GM21576 (cell line): Measurements from ENCODE around the gene OCLN.
"Not testable (repeated sequence)": the region's sequence is repeated elsewhere in the genome, so short reads cannot be mapped to it uniquely, and the experiment has no call there.

Experiments used
- ATAC-seq: cut with Tn5 transposase; IDR thresholded peaks from one replicate; pipeline ENCODE4 v1.9.1; 2021; ENCODE audit warnings: mild to moderate bottlenecking, moderate library complexity; ENCODE audit not compliant: unreplicated experiment

The OCLN gene

DNA sequence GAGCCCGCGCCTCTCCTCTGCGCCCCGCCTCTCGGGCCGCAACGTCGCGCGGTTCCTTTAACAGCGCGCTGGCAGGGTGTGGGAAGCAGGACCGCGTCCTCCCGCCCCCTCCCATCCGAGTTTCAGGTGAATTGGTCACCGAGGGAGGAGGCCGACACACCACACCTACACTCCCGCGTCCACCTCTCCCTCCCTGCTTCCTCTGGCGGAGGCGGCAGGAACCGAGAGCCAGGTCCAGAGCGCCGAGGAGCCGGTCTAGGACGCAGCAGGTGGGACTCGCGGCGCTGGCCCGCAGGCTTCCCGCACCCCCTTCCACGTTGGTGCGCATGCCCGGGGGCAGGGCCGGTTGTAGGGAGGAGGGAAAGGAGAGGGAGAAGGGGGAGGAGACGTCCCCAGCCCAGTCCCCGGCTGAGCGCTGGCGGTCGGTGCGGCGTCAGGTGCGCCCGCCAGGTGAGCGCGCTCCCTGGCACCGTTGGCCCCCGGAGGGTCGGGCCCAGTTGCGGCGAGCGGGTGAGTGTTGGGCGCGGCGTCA, at the start of gene OCLN:
TSS of gene OCLN (plus strand) at position 400 of the 532 bp plus-strand sequence. CDS start 11,455 bp downstream, outside the sequence.
- ATAC-seq = peak; percentile 52

- ATAC-seq = no peak
These were observed 48.3 kb upstream of the OCLN start for GRCh38 chr5:69444127-69444754.

DNA sequence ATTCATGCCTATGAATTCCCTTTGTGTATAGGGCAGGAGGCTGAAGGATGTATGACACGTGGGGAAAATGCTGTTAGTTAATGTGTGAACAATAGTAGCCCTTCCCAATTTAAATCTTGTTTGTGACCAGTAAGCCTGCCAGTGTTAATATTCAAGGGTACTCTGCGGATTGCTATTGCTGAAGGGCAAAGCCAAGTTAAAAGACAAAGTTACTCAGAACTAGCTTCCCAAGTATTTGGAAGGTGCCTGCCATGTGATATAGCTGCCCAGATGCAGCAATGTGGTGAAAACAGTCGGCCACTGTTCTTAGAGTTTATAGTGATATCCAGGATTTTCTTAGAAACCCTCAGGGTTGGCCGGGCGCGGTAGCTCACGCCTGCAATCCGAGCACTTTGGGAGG, 43.1 kb upstream of the OCLN start:
- no peak for ATAC-seq

GRCh38 chr5:69450116-69450515, 42.5 kb upstream of the OCLN start:
- ATAC-seq = no peak

GRCh38 chr5:69450527-69450926, 42.1 kb upstream of the OCLN start:
- ATAC-seq = not testable (repeated sequence)

DNA sequence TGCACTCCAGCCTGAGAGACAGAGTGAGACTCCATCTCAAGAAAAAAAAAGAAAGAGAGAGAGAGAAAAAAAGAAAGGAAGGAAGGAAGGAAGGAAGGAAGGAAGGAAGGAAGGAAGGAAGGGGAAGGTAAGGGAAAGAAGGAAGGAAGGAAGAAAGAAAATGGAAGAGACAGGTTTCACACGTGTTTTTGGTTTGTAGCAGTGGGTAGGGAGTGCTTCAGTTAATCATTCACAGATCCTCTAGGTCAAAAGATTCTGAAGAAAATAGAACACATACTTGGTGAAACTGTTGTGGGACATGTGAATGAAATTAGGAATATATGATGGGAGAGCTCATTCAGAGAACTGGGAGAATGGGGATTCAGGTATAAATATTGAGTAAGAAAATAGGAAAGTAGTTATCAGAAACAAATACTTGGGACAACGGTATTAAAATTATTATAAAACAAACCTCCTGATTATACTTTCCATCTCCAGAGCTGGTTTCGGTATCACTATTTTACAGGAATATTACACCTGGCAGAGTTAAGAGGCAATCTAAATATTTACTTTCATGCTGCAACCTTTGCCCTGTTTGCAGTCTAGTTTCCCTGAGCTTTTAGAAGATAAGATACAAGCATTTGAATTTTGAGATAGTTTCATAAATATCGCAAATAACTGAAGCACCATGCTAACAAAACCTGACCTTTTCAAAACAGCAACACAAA, 40.5 kb upstream of the OCLN start:
- no peak for ATAC-seq

GRCh38 chr5:69453487-69453886, 39.1 kb upstream of the OCLN start:
- ATAC-seq = not testable (repeated sequence)

- ATAC-seq = no peak
These were observed 37.9 kb upstream of the OCLN start for GRCh38 chr5:69454460-69455249.

DNA sequence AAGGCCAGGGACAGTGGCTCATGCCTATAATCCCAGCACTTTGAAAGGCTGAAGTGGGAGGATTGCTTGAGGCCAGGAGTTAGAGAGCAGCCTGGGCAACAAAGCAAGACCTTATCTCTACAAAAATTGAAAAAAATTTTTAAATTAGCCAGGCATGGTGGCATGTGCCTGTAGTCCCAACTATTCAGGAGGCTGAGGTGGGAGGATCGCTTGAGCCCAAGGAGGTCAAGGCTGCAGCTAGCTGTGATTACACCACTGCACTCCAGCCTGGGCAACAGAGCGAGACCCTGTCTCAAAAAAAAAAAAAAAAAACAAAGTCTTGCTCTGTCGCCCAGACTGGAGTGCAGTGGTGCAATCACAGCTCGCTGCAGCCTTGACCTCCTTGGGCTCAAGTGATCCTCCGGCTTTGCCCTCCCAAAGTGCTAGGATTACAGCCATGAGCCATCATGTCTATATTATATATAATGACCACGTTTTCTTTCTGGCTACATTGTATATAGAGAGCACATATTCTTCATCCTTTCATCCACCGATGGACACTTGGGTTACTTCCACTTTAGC, 37.1 kb upstream of the OCLN start:
- not testable (repeated sequence) for ATAC-seq

- ATAC-seq = no peak
These were observed 30.4 kb upstream of the OCLN start for GRCh38 chr5:69462170-69462569.

DNA sequence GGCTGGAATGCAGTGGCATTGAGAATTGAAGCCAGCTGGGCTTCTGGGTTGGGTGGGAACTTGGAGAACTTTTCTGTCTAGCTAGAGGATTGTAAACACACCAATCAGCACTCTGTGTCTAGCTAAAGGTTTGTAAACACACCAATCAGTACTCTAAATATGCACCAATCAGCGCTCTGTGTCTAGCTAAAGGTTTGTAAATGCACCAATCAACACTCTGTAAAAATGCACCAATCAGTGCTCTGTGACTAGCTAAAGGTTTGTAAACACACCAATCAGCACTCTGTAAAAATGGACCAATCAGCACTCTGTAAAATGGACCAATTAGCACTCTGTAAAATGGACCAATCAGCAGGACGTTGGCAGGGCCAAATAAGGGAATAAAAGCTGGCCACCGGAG, 26.2 kb upstream of the OCLN start:
- not testable (repeated sequence) for ATAC-seq

DNA sequence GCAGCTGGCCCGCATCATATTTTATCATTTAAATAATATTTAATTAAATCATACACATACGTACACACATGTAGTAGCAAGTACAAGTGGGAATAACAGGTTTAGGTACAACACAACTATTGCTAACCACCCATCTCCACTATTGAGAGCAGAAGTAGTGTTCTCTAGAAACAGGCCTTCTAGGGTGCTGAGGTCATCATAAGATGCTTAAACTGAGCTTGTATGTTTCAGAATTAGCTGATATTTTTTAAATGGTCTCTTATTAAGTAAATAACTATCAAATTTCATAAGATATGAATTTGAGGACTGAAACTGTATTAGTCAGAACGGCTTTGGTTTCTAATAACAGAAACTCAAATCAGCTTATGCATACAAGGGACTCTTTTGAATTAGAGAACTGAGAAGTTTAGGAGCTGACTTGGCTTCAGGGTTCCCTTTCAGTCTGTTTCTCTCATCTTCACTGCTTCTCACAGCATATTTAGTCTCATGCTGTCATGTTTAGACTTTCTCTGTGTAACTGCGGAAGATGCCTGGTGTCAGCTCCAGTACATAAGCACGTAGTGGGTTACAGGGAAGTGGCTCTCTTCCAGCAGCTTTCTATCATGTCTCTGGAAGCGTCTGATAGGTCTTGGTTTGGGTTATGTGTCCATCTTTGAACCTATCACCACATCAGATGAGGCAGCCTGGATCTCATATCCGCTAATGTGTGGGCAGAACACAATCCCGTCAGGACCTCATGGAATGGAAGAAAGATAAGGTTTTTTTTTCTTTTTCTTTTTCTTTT, 25.0 kb upstream of the OCLN start:
- peak; percentile 95 for ATAC-seq

DNA sequence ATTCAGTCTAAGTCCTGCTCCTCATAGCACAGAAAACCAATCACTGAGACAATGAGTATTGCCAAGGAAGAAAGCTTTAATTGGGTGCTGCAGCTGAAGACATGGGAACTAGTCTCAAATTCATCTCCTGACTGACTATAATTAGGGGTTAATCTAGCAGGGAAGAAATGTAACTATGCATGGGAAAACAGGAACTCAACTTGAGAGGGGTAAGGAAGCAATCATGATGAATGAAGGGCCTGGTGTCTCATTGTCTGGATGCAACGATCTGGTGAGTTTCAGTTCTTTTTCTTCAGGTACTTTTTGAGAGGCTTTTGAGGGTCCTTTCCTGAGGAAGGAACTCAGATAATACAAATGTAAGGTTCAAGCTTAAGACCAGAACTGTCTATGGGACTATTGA, 24.0 kb upstream of the OCLN start:
- ATAC-seq = no peak

DNA sequence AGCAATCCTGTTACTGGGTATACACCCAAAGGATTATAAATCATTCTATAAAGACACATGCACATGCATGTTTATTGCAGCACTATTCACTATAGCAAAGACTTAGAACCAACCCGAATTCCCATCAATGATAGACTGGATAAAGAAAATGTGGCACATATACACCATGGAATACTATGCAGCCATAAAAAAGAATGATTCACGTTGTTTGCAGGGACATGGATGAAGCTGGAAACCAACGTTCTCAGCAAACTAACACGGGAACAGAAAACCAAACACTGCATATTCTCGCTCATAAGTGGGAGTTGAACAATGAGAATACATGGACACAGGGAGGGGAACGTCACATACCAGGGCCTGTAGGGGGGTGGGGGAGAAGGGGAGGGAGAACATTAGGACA, 21.1 kb upstream of the OCLN start:
- ATAC-seq = not testable (repeated sequence)

DNA sequence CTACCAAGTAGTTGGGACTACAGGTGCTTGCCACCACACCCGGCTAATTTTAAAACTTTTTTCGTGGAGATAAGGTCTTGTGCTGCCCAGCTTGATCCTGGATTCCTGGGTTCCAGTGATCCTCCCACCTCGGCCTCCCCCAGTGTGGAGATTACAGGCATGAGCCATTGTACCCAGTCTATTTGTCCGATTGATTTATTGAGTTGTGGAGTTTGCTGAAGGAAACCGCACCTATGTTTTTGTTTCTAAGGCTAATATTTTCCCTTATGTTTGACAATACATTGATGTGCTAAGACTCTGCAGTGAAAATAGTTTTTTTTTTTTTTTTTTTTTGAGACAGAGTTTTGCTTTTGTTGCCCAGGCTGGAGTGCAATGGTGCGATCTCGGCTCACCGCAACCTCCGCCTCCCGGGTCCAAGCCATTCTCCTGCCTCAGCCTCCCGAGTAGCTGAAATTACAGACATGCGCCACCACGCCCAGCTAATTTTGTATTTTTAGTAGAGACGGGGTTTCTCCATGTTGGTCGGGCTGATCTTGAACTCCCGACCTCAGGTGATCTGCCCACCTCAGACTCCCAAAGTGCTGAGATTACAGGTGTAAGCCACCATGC, 20.0 kb upstream of the OCLN start:
- not testable (repeated sequence) for ATAC-seq

DNA sequence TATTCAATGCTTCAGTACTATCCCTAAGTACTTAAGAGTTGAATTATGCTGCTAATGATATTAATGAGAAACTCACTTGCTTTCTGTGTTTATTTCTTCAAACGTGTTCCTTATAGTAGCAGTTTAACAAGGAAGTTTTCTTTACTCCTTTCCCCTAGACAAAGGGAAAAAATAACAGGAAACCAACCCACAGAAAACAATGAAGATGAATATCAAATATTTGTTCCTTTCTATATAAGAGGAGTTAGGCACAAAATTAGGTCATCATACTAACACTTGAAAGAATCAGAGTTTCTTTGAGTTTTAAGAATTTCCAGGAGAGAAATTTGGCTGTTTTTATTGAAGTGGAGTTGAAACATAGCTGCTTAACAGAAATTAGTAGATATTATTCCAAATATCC, 15.4 kb upstream of the OCLN start:
- ATAC-seq = no peak

GRCh38 chr5:69478296-69478695, 14.3 kb upstream of the OCLN start:
- not testable (repeated sequence) for ATAC-seq

DNA sequence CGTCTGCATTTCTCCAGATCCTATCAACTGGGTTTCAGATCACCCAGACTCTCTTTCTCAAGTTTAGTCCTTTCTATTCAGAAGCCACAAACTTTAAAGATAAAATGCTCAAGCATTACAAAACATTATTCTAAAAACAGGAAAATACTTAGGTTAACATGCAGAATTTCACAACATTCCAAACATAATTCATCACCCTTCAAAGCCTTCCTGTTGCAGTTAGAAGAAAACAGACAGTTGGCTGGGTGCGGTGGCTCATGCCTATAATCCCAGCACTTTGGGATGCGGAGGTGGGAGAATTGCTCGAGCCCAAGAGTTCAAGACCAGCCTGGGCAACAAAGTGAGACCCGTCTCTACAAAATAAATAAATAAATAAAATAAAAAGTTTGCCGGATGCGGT, 7.7 kb upstream of the OCLN start:
- no peak for ATAC-seq

- no peak for ATAC-seq
These were observed 7.1 kb upstream of the OCLN start for GRCh38 chr5:69485471-69485870.

GRCh38 chr5:69489246-69489645, 3.3 kb upstream of the OCLN start:
- ATAC-seq = no peak
